GM12891 (cell line): ENCODE measurements around the gene FAM180B.

Source experiments
- PAX5 ChIP-seq: IDR thresholded peaks from 2 replicates; pipeline ENCODE4 v1.6.1; 2011; ENCODE audit warnings: low read length, moderate library complexity, mild to moderate bottlenecking; ENCODE audit not compliant: insufficient read depth, severe bottlenecking
- POLR2A ChIP-seq: IDR thresholded peaks from 2 replicates; pipeline ENCODE4 v1.6.1; 2011; ENCODE audit warnings: low read depth, low read length, control low read depth
- POLR2AphosphoS5 ChIP-seq: IDR thresholded peaks from 2 replicates; pipeline ENCODE4 v1.6.1; 2011; ENCODE audit warnings: low read depth, low read length, control low read depth
- POU2F2 ChIP-seq: IDR thresholded peaks from 2 replicates; pipeline ENCODE4 v1.6.1; 2011; ENCODE audit warnings: low read depth, mild to moderate bottlenecking, control low read depth, low read length, moderate library complexity
- SPI1 ChIP-seq: IDR thresholded peaks from 2 replicates; pipeline ENCODE4 v1.6.1; 2011; ENCODE audit warnings: low read depth, low read length, control low read depth
- TAF1 ChIP-seq: IDR thresholded peaks from 2 replicates; pipeline ENCODE4 v1.6.1; 2011; ENCODE audit warnings: low read depth, low read length, control low read depth

GRCh38 chr11:47595967-47596366 lies 9.5 kb downstream of the FAM180B start:
- TF ChIP-seq TAF1 (no peak), POLR2A (no peak), POLR2AphosphoS5 (no peak), SPI1 (no peak), PAX5 (no peak), POU2F2 (no peak)
